Measurements from ENCODE around the gene ACY1.

ACY1 gene

GRCh38 chr3:51945926-51946705 is 37.2 kb upstream of the ACY1 start:
- DNase-seq (ENCODE audit: low read depth in 2 of 3, low spot score in 1 of 3), result no peak

GRCh38 chr3:51946796-51947195 is 36.5 kb upstream of the ACY1 start:
- DNase-seq (ENCODE audit: low read depth in 2 of 3, low spot score in 1 of 3), result no peak

- DNase-seq (ENCODE audit: low read depth in 2 of 3, low spot score in 1 of 3), result no peak
These were observed 36.0 kb upstream of the ACY1 start for GRCh38 chr3:51947215-51947900.

- no peak for DNase-seq (ENCODE audit: low read depth in 2 of 3, low spot score in 1 of 3)
These were observed 35.2 kb upstream of the ACY1 start for GRCh38 chr3:51948016-51948580.

GRCh38 chr3:51949121-51949520 is 34.2 kb upstream of the ACY1 start:
- DNase-seq (ENCODE audit: low read depth in 2 of 3, low spot score in 1 of 3), result no peak

- no peak for DNase-seq (ENCODE audit: low read depth in 2 of 3, low spot score in 1 of 3)
These were observed 32.4 kb upstream of the ACY1 start for GRCh38 chr3:51950899-51951298.

GRCh38 chr3:51953445-51953844 is 29.9 kb upstream of the ACY1 start:
- no peak for DNase-seq (ENCODE audit: low read depth in 2 of 3, low spot score in 1 of 3)

- DNase-seq (ENCODE audit: low read depth in 2 of 3, low spot score in 1 of 3), result no peak
These were observed 29.2 kb upstream of the ACY1 start for GRCh38 chr3:51954105-51954504.

GRCh38 chr3:51954713-51955112 is 28.6 kb upstream of the ACY1 start:
- DNase-seq (ENCODE audit: low read depth in 2 of 3, low spot score in 1 of 3), result no peak

GRCh38 chr3:51955175-51955892 is 28.0 kb upstream of the ACY1 start, which contains the start of gene GPR62:
Gene GPR62, plus strand, starts transcription at chr3:51955381. Its CDS starts 272 bp downstream, at chr3:51955653.
- DNase-seq (ENCODE audit: low read depth in 2 of 3, low spot score in 1 of 3), result no peak

GRCh38 chr3:51955893-51956770 is 27.2 kb upstream of the ACY1 start:
- DNase-seq (ENCODE audit: low read depth in 2 of 3, low spot score in 1 of 3), result peak in 1 of 3 donors; percentile 21

- DNase-seq (ENCODE audit: low read depth in 2 of 3, low spot score in 1 of 3), result no peak
These were observed 25.7 kb upstream of the ACY1 start for GRCh38 chr3:51957520-51958205.

- no peak for DNase-seq (ENCODE audit: low read depth in 2 of 3, low spot score in 1 of 3)
These were observed 24.5 kb upstream of the ACY1 start for GRCh38 chr3:51958603-51959521.

GRCh38 chr3:51959651-51960050 is 23.7 kb upstream of the ACY1 start:
- DNase-seq (ENCODE audit: low read depth in 2 of 3, low spot score in 1 of 3), result no peak

GRCh38 chr3:51960386-51960785 is 22.9 kb upstream of the ACY1 start:
- DNase-seq (ENCODE audit: low read depth in 2 of 3, low spot score in 1 of 3), result no peak

- no peak for DNase-seq (ENCODE audit: low read depth in 2 of 3, low spot score in 1 of 3)
These were observed 22.3 kb upstream of the ACY1 start for GRCh38 chr3:51961011-51961410.

- DNase-seq (ENCODE audit: low read depth in 2 of 3, low spot score in 1 of 3), result no peak
These were observed 21.4 kb upstream of the ACY1 start for GRCh38 chr3:51961602-51962569.
